Diencephalon (tissue), 1 donor: ENCODE data around the gene GSTO2. TPM values are rescaled to one million over a fixed set of nuclear protein-coding genes. Genes with fewer than 3 reads are reported as not detected.

Experiments used
- small RNA-seq: library from RNA; depleted of rRNA; stranded (forward); fragments of <200 nt; gene quantifications from one replicate; pipeline ENCODE3, GENCODE V24; 2014
- total RNA-seq: library from RNA; depleted of rRNA; stranded (reverse); fragments of >200 nt; gene quantifications from one replicate; pipeline ENCODE4 v1.2.3, GENCODE V29; 2014

Gene GSTO2
- total RNA-seq: 6.7 TPM

DNA sequence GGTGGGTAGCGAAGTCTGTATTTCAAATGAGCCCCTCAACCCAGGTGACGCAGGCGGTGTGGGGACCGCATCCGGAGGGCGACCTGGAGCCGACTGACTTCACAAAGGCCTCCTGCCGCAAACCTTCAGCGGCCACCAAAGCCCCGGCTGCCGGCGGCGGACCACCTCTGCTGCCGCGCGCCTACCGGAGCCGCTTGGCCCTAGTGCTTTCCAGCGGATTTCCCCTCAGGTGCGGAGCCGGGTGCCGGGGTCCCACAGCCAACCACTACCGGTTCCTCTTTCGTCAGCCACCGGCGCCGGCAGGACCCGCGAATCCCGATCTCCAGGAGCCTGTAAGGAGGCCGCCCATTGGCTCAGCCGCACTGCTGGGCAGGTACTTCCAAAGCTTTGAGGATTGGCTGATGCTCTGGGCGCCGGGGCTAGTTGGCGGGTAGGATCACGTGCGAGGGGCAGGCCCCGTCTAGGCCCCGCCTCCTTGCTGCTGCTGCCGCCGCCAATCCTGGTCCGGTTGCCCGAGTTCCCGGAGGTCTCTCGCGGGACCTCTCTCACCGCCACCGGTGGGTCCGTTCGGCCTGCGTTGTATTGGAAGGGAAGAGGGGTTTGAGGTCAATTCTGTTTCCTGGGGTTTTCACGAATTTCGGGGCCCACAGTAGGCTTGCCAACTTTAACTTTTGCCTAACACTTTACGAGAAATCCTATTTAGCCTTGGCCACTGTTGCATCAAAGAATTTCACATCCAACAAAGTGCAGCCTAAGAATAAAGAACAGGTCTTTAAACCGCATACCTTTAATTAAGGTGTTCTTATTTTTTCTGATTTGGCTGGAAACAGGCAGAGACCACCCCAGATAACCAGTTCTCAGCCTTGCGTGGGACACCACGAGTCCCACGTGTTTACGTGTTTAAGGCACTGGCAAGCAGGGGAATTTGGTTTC, at the start of gene GSTO2:
Gene GSTO2, plus strand, starts transcription at position 472 of the 933 bp plus-strand sequence. CDS start 5,732 bp downstream, outside the sequence.

DNA sequence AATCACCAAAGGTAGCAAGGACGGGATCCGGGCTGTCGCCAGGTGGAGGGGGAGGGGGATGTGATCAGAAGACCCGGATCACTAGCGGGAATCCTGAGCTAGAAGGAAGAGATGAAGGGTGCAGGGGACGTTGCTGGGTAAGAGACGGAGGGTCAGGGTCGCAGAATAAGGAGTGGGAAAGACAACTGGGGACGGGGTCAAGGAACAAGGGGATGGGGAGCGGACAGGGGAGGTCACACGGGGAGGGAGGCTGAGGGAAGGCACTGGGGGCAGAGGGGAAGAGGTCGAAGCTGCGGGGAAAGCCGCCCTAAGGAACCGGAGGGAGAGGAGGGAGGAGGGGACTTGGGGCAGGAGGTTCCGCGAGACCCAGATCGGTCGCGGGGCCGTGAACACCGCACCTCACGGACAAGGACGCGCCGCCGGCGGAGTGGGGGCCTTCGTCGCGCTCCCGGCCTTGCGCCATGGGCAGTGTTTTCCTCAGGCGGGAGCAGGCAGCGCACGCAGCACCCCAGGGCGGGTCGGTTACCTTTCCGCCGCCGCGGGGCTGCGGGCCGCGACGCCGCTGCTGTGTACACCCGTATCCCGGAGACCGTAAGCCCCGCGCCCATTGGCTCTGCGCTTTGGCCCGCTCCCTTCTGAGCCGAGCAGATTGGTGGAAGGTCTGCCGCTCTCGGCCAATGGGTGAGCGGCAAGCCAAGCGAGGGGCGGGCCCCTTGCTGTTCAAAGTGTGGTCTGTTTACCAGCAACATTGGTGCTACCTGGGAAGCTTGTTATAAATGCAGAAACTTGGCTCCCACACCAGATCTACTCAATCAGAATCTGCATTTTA, 37.0 kb upstream of the GSTO2 start, which contains the start of gene CFAP43:
Gene CFAP43, minus strand, starts transcription at position 581 of the 829 bp plus-strand sequence. Its CDS starts 118 bp downstream, at position 463.

DNA sequence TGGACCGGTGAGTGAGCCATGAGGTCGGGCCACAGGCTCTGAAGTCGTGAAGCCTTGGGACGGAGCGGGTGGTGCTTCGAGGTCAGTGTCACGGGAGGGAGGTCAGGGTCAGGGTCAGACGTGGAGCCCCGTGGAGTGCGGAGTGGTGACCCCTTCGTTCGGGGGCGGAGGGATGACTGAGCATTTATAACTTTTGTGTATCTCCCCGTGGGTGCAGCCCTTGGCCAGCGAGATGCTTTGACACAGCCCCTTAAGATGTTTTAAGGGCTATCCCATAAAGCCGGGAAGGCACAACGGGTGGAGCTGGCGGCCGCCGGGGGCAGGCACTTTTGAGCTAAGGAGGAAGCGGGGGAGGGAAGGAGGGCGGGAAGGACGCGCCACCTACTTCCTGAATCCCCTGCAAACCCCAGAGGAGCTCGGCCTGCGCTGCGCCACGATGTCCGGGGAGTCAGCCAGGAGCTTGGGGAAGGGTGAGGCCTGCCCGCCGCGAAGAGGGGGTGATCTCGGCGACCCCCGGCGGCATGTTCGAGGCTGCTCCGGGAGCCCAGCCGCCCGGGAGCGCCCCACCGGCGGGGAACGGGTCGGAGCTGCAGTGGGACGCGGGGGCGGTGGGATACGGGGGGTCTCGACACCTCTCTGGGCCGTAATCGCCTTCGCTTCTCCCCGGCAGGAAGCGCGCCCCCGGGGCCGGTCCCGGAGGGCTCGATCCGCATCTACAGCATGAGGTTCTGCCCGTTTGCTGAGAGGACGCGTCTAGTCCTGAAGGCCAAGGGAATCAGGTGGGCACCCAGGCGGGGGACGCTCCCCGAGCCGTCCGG, 14.3 kb upstream of the GSTO2 start, which contains the start of gene GSTO1:
Gene GSTO1, plus strand, starts transcription at position 400 of the 818 bp plus-strand sequence. Its CDS starts 37 bp downstream, at position 437.

DNA sequence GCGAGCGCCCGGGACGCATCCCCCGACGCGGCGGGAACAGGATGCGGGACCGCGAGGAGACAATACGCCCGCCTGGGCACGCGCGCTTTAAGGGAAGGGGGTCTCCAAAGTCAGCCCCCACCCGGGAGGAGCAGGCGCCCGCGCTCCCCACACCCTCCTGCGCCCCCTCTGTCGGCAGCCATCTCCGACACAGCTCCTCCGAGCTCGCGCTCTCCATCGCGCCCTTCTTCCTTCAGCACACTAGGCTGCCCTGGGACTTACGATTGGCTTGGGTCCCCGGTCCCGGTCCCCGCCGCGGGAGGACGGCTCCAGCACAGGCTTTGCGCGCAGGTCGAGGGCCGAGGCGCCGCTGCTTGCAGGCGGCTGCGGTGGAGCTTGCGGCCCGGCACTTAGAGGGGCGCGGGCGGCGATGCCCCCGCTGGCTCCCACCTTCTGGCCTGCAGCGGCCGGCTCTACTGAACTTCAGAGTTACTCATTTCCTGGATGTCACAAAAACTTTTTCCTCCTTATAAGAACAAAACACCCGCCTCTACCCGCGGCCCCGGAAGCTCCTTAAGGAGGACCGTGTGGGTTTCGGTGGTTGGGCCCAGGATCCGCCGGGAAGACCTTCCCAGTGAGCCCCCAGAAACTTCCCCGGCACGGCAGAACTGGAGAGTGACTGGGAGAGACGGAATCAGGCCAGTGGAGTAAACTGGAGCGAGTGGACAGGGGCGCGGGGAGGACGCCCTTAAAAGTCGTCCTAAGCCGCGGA, 69.2 kb downstream of the GSTO2 start, which contains the start of gene ITPRIP:
Gene ITPRIP, minus strand, starts transcription at position 481 of the 751 bp plus-strand sequence. CDS start 22,414 bp downstream, outside the sequence.

DNA sequence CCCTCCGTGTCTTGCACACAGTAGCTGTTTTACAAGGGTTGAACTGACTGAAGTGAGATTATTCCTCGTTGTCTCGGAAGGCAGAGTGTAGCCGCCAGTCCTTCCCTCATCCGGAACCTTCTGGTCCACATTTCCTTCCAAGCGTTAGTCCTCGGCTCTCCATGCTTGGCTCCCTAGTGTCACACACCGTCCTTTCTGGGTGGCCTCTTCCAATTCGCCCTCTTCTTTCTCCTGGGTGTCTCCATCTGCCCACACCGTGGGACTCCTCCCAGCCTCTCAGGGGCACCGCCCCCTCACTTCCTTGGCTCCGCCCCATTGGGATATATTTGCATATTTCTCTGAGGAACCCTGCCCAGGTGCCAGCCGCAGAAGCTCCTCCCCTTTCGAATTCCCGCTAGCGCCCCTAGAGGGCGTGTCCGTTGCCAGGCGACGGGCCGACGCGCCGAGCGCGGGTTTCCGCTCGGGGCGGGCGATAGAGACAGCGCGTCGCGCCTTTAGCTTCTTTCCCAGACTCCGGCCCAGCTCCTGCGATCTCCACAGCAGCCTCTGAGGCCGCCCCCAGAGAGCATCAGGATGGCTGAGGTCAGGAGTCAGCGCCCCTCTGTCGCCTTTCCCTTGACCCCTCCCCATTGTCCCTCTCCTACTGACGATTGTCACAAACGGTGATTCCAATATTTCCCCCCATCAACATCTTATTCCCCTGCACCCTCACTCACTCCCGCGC, 84.5 kb downstream of the GSTO2 start, which contains the start of gene CFAP58:
Gene CFAP58, plus strand, starts transcription at position 509 of the 724 bp plus-strand sequence. Its CDS starts 65 bp downstream, at position 574.

Small RNA genes within 50 kb of the gene (small RNA-seq; reads per million reads assigned to genes)
- 0.33 reads per million, percentile 29 among the genes with 10 or more reads in this experiment for gene MIR4482

Other genes starting within 250 kb of the GSTO2 start
- under 0.01 TPM for gene COL17A1, start 183.3 kb upstream of the GSTO2 start, total RNA-seq
- 8.3 TPM for gene SFR1, start 147.0 kb upstream of the GSTO2 start, total RNA-seq
- 27.7 TPM for gene CFAP43, start 36.8 kb upstream of the GSTO2 start, total RNA-seq
- gene GSTO1, start 14.3 kb upstream of the GSTO2 start, total RNA-seq: 34.6 TPM
- 3.2 TPM for gene ITPRIP, start 69.3 kb downstream of the GSTO2 start, total RNA-seq
- gene CFAP58, start 84.6 kb downstream of the GSTO2 start, total RNA-seq: 1.8 TPM